HepG2 (cell line): Measurements from ENCODE around the gene ELN. TPM values are rescaled to one million over a fixed set of nuclear protein-coding genes. Genes with fewer than 3 reads are reported as not detected.

Experiments used
- ASH2L ChIP-seq: fragments of 300-600, 200-600 bp; sonication (generic); IDR thresholded peaks from 2 replicates; pipeline ENCODE4 v1.7.0; 2017; ENCODE audit warnings: low read depth, mild to moderate bottlenecking, moderate library complexity, mixed read lengths, low read length; ENCODE audit not compliant: insufficient read length
- GRHL1 ChIP-seq: sonication (generic); formaldehyde crosslinking; conservative IDR thresholded peaks from 2 replicates; pipeline ENCODE4 v1.8.0; 2022; ENCODE audit warnings: missing genetic modification reagents
- PBX2 ChIP-seq: IDR thresholded peaks from 2 replicates; pipeline ENCODE4 v1.6.1; 2016; ENCODE audit warnings: control low read depth
- TIGD3 ChIP-seq: sonication (generic); formaldehyde crosslinking; IDR thresholded peaks from 2 replicates; pipeline ENCODE4 v1.5.1; 2020; ENCODE audit warnings: mild to moderate bottlenecking, missing genetic modification reagents, borderline replicate concordance
- ZBTB25 ChIP-seq: IDR thresholded peaks from 2 replicates; pipeline ENCODE4 v1.6.1; 2018; ENCODE audit warnings: missing genetic modification reagents
- ZBTB34 ChIP-seq: sonication (generic); formaldehyde crosslinking; IDR thresholded peaks from 2 replicates; pipeline ENCODE4 v1.8.0; 2022; ENCODE audit warnings: mild to moderate bottlenecking, missing genetic modification reagents
- ZHX2 ChIP-seq, 2 experiments: sonication (generic) in 1 of 2; formaldehyde crosslinking in 1 of 2; IDR thresholded peaks; 2 replicates each; pipeline versions ENCODE4 v1.6.1 to v1.9.0; 2014 to 2022; ENCODE audit warnings: antibody characterized with exemption in 1 of 2, borderline replicate concordance in 1 of 2, inconsistent platforms in 1 of 2, low read depth in 1 of 2, missing genetic modification reagents in 1 of 2
- polyA plus RNA-seq, 8 experiments: library from polyadenylated mRNA; depleted of rRNA in 3 of 8; stranded (reverse) in 7 of 8; unstranded in 1 of 8; fragments of >200 nt; fragmentation: Illumina TruSeq in 4 of 8; extraction: Trizol in 4 of 8; gene quantifications; 2 replicates each; pipeline versions ENCODE4 v1.2.1 to v1.2.3, GENCODE V29; 2011 to 2016; ENCODE audit warnings: low read depth in 4 of 8, missing spikeins in 1 of 8, mixed read lengths in 1 of 8; ENCODE audit not compliant: insufficient read depth in 1 of 8
- total RNA-seq, 5 experiments: library from RNA; depleted of rRNA; stranded (reverse); fragments of >200 nt; fragmentation: Illumina TruSeq; extraction: Trizol; gene quantifications; 2 replicates each; pipeline ENCODE4 v1.2.3, GENCODE V29; 2016; ENCODE audit warnings: low read depth in 1 of 5

The ELN gene
- total and polyA plus RNA-seq, 2 of the 13 experiments (the other 11 are each of a cell fraction or from before 2014, with no cell fraction given) = 0.15 to 0.37 TPM

GRCh38 chr7:73978661-73979563 is 49.1 kb upstream of the ELN start (continued):
- TF ChIP-seq TIGD3 (CRISPR knock-in tag) = no peak
- no peak for TF ChIP-seq PBX2 (CRISPR knock-in tag)
- TF ChIP-seq GRHL1 (CRISPR knock-in tag) = no peak
- no peak for TF ChIP-seq ZBTB34 (CRISPR knock-in tag)
- TF ChIP-seq ASH2L = peak; percentile 39
- TF ChIP-seq ZHX2 (IDR thresholded peaks at IDR 0.05; ENCODE audit: low read depth) = no peak
- no peak for TF ChIP-seq ZHX2 (CRISPR knock-in tag; IDR thresholded peaks at IDR 0.05; ENCODE audit: borderline replicate concordance)
- no peak for TF ChIP-seq ZBTB25 (CRISPR knock-in tag)
